Nephron (organoid): ENCODE results near the gene GRK2.
"Not testable (repeated sequence)": the region's sequence is repeated elsewhere in the genome, so short reads cannot be mapped to it uniquely, and the experiment has no call there.

Experiments used
- H3K27ac Mint-ChIP-seq, 3 experiments: 2 replicates each; pipeline ENCODE4 v1.8.0; 2020; ENCODE audit warnings: mixed read lengths in 3 of 3, mild to moderate bottlenecking in 2 of 3, moderate library complexity in 1 of 3
- H3K27me3 Mint-ChIP-seq: 2 replicates; pipeline ENCODE4 v1.8.0; 2021; ENCODE audit warnings: low read depth, mild to moderate bottlenecking, moderate library complexity, mixed read lengths
- H3K36me3 Mint-ChIP-seq: 2 replicates; pipeline ENCODE4 v1.8.0; 2020; ENCODE audit warnings: low read depth, mixed read lengths
- H3K4me1 Mint-ChIP-seq: 2 replicates; pipeline ENCODE4 v1.8.0; 2020; ENCODE audit warnings: mixed read lengths
- H3K4me3 Mint-ChIP-seq, 3 experiments: 2 replicates each; pipeline ENCODE4 v1.8.0; 2020; ENCODE audit warnings: mild to moderate bottlenecking in 3 of 3, mixed read lengths in 3 of 3, moderate library complexity in 2 of 3
- H3K9me3 Mint-ChIP-seq: 2 replicates; pipeline ENCODE4 v1.8.0; 2020; ENCODE audit warnings: mixed read lengths
- TF ChIP-seq, protein P1 (sequence below), 3 experiments: fragments of 200-600 bp; sonication (generic); IDR thresholded peaks; one replicate each; pipeline ENCODE4 v1.5.0; 2021; ENCODE audit warnings: antibody characterized with exemption in 3 of 3; ENCODE audit not compliant: unreplicated experiment in 3 of 3

The GRK2 gene

DNA sequence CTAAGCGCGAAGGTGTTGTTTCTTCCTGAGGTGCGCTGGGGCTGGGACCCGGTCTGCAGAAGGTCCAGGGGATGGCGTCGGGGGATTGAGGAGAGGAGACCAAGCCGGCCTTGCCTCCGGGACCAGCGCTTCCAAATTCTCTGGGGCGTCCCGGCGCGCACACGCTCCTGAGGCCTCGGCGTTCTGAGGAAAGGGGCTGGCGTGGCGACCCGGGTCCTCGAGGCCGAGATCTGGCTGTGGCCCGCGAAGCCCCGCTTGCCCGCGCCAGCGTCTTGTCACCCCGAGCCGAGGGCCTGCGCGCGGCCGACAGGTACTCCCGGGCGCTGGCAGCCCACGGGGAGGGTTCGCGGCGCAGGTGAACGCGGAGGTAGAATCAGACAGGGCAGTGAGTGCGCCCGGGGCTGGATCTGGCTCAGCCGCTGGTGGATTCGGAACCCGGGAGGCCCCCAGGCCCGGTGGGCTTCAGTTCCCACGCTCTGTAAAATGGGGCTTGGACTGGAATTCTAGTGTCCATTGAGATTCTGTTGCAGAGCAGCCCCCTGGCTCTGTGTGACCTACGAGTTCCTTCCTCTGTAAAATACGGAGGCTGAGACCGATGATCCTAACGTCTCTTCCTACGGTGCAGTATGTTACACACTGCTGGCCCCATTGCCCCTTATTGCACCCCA lies 51.7 kb downstream of the GRK2 start:
- Mint-ChIP-seq H3K27me3 (peaks cover 8% of the 10 kb centered on the region), H3K36me3 (no peaks in the 10 kb centered on the region), H3K4me3 (peak overlapping the region; percentile 92 to 98 (median 95)), H3K9me3 (no peaks in the 10 kb centered on the region), H3K4me1 (peaks cover 9% of the 10 kb centered on the region), H3K27ac (peak overlapping the region; percentile 90 to 96 (median 96))
- TF ChIP-seq, protein P1, sequence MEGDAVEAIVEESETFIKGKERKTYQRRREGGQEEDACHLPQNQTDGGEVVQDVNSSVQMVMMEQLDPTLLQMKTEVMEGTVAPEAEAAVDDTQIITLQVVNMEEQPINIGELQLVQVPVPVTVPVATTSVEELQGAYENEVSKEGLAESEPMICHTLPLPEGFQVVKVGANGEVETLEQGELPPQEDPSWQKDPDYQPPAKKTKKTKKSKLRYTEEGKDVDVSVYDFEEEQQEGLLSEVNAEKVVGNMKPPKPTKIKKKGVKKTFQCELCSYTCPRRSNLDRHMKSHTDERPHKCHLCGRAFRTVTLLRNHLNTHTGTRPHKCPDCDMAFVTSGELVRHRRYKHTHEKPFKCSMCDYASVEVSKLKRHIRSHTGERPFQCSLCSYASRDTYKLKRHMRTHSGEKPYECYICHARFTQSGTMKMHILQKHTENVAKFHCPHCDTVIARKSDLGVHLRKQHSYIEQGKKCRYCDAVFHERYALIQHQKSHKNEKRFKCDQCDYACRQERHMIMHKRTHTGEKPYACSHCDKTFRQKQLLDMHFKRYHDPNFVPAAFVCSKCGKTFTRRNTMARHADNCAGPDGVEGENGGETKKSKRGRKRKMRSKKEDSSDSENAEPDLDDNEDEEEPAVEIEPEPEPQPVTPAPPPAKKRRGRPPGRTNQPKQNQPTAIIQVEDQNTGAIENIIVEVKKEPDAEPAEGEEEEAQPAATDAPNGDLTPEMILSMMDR (IDR thresholded peaks at IDR 0.05; ENCODE audit: unreplicated experiment in 3 of 3), result no peak

DNA sequence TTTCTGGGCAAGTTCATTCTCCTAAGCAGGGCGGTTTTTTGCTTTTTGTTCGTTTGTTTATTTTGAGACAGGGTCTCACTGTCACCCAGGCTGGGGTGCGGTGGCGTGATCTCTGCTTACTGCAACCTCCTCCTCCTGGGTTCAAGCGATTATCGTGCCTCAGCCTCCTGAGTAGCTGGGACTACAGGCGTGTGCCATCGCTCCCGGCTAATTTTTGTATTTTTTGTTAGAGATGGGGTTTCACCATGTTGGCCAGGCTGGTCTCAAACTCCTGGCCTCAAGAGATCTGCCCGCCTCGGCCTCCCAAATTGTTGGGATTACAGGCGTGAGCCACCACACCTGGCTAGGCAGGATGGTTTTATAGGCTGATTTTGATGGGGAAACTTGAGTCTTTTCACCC lies 52.6 kb downstream of the GRK2 start:
- peak overlapping the region; percentile 92 to 98 (median 95) for H3K4me3 Mint-ChIP-seq
- H3K27me3 Mint-ChIP-seq, result peaks cover 10% of the 10 kb centered on the region
- not testable (repeated sequence) for H3K9me3 Mint-ChIP-seq, H3K4me1 Mint-ChIP-seq, H3K36me3 Mint-ChIP-seq
- peak overlapping the region in 2 of 3 experiments; percentile 45 to 49 for H3K27ac Mint-ChIP-seq

DNA sequence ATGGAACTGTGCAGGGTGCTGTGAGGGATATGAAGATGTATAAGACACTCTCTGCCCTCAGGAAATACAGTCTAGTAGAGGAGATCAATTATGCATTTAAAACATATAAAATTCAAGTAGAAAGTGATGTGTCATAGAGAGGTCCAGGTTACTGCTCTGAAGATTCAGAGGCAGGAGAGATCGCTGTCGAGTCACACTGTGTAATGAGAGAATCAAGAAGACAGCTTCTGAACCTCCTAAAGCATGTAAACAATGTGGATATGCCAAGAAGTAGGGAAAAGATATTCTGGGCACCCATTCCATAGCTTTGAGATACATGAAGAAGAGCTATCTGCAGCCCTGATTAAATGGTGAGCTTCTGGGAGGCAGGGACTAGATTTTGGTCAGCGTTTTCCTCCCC lies 53.7 kb downstream of the GRK2 start:
- peaks cover 4% of the 10 kb centered on the region for H3K36me3 Mint-ChIP-seq
- no peaks in the 10 kb centered on the region for H3K9me3 Mint-ChIP-seq
- peaks cover 10% of the 10 kb centered on the region for H3K27me3 Mint-ChIP-seq
- H3K4me1 Mint-ChIP-seq, result peaks cover 9% of the 10 kb centered on the region
- no peak overlapping the region for H3K27ac Mint-ChIP-seq
- TF ChIP-seq, protein P1 (IDR thresholded peaks at IDR 0.05; ENCODE audit: unreplicated experiment in 3 of 3), result no peak
- H3K4me3 Mint-ChIP-seq, result no peak overlapping the region

DNA sequence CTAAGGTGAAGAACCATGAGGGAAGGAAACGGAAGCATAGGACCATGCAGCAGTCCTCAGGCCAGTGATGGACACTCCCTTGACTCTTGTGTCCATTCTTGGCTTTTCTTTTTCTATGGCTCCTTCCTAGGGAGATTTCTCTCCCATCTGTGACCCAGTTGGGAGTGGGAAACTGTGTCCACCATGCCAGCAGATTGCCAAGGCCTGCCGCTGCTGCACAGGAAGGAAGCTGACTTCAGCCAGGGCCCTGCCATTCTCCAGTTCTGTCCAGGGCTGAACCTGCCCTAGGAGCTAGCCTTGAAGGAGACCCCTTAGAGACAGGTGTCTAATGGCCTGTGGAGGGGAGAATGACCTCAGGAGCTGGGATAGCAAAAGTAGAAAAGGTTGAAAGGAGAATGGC lies 54.4 kb downstream of the GRK2 start:
- peaks cover 9% of the 10 kb centered on the region for H3K4me1 Mint-ChIP-seq
- no peaks in the 10 kb centered on the region for H3K9me3 Mint-ChIP-seq
- TF ChIP-seq, protein P1 (IDR thresholded peaks at IDR 0.05; ENCODE audit: unreplicated experiment in 3 of 3), result no peak
- H3K36me3 Mint-ChIP-seq, result peaks cover 4% of the 10 kb centered on the region
- no peak overlapping the region for H3K27ac Mint-ChIP-seq
- no peak overlapping the region for H3K4me3 Mint-ChIP-seq
- peaks cover 7% of the 10 kb centered on the region for H3K27me3 Mint-ChIP-seq

DNA sequence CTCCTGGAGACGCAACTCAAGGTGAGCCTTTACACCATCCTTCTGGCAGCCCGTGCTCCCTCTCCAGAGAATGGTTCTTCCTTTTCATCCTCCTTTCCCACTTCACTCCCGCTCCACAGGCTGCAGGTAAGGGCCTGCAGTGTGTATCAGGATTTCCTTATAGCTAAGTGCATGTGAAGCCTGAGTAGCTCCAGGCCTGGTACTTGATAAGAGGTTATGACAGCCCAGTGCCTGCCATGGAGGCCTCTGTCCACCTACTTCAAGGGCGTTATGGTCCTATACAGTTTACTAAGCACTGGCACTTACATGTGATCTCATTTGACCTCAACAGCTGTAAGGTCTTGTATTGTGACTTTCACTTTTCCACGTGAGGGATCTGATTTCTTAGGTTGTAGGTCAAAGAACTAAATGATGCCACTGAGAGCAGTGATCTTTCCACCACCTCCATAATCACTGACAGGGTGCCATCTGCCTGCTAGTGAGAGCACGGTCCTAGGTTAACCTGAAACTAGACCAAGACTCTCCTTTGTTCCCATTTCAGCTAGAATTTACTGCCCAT lies 55.1 kb downstream of the GRK2 start:
- Mint-ChIP-seq H3K4me3 (peak overlapping the region; percentile 25 to 38 (median 33)), H3K36me3 (peaks cover 7% of the 10 kb centered on the region), H3K4me1 (peaks cover 9% of the 10 kb centered on the region), H3K27me3 (peaks cover 7% of the 10 kb centered on the region), H3K9me3 (no peaks in the 10 kb centered on the region), H3K27ac (no peak overlapping the region)
- TF ChIP-seq, protein P1 (IDR thresholded peaks at IDR 0.05; ENCODE audit: unreplicated experiment in 3 of 3), result no peak

DNA sequence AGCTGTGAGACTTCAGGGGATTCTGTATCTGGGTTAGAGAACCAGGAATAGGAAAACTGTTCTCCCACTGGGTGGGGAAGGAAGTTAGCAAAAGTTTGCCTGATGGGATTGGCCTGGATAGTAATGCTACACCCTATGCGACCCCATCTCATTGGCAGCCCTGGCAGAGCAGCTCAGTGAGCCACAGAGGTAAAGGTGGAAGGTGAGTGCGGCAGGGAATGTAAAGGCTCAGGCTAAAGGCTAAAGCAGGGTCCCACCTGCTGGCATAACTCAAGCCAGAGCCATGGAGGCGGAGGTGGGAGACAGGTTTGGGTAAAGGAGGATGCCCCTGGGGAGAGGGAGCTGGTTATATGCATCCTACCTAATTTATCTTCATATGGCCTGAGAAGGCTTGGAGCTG lies 55.8 kb downstream of the GRK2 start:
- TF ChIP-seq, protein P1 (IDR thresholded peaks at IDR 0.05; ENCODE audit: unreplicated experiment in 3 of 3), result no peak
- Mint-ChIP-seq H3K4me1 (peaks cover 9% of the 10 kb centered on the region), H3K27me3 (peaks cover 7% of the 10 kb centered on the region), H3K9me3 (no peaks in the 10 kb centered on the region), H3K27ac (no peak overlapping the region), H3K36me3 (peaks cover 7% of the 10 kb centered on the region), H3K4me3 (no peak overlapping the region)
